Gastroesophageal sphincter (tissue), 3 donors: Measurements from ENCODE around the gene WDR59.

ENCODE experiments used
- EP300 ChIP-seq: sonication (generic); formaldehyde crosslinking; IDR thresholded peaks from one replicate; pipeline ENCODE4 v1.6.1; 2017; ENCODE audit warnings: antibody characterized with exemption, mild to moderate bottlenecking
- POLR2AphosphoS5 ChIP-seq: sonication (generic); formaldehyde crosslinking; IDR thresholded peaks from one replicate; pipeline ENCODE4 v1.6.1; 2017; ENCODE audit warnings: antibody characterized with exemption
- TF ChIP-seq, protein P1 (sequence below), 4 experiments: fragments of 200-600 bp in 2 of 4; fragments of 450-650 bp in 2 of 4; sonication (generic) in 1 of 4; IDR thresholded peaks; one replicate each; pipeline ENCODE4 v1.5.1; 2017 to 2019; ENCODE audit warnings: antibody characterized with exemption in 4 of 4, mild to moderate bottlenecking in 2 of 4, moderate library complexity in 2 of 4

DNA sequence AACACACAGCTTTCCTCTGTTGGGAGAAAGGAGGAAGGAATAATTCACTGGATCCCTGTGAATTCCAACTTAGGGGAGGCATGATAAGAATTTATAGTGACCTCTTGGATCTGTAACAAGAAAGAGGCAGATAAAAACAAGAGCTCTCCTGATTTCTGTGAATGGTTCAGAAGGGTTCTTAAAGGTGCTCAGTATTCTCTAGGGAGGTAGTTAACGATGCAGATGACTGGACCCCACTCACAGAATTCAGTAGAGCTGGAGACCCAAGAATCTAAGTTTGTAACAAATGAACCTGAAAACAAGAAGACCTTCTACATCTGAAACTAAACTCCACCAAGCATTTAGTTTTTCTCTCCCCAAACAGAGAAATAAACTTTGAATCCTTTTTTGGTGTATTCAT, 22.5 kb upstream of the WDR59 start:
- TF ChIP-seq, protein P1, sequence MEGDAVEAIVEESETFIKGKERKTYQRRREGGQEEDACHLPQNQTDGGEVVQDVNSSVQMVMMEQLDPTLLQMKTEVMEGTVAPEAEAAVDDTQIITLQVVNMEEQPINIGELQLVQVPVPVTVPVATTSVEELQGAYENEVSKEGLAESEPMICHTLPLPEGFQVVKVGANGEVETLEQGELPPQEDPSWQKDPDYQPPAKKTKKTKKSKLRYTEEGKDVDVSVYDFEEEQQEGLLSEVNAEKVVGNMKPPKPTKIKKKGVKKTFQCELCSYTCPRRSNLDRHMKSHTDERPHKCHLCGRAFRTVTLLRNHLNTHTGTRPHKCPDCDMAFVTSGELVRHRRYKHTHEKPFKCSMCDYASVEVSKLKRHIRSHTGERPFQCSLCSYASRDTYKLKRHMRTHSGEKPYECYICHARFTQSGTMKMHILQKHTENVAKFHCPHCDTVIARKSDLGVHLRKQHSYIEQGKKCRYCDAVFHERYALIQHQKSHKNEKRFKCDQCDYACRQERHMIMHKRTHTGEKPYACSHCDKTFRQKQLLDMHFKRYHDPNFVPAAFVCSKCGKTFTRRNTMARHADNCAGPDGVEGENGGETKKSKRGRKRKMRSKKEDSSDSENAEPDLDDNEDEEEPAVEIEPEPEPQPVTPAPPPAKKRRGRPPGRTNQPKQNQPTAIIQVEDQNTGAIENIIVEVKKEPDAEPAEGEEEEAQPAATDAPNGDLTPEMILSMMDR (IDR thresholded peaks at IDR 0.05): no peak
- TF ChIP-seq EP300 (no peak), POLR2AphosphoS5 (no peak)
